GM12801 (cell line): Measurements from ENCODE around the gene RAB39A.

ENCODE experiments used
- TF ChIP-seq, protein P1 (sequence below): IDR thresholded peaks from one replicate; pipeline ENCODE4 v1.5.1; 2011; ENCODE audit warnings: control low read depth; ENCODE audit not compliant: insufficient read length; ENCODE audit errors: extremely low read depth

RAB39A gene, protein sequence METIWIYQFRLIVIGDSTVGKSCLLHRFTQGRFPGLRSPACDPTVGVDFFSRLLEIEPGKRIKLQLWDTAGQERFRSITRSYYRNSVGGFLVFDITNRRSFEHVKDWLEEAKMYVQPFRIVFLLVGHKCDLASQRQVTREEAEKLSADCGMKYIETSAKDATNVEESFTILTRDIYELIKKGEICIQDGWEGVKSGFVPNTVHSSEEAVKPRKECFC

GRCh38 chr11:107928046-107928766, at the start of gene RAB39A:
RAB39A (plus strand) TSS chr11:107928448; CDS start chr11:107928569, 121 bp downstream.
- TF ChIP-seq, protein P1, sequence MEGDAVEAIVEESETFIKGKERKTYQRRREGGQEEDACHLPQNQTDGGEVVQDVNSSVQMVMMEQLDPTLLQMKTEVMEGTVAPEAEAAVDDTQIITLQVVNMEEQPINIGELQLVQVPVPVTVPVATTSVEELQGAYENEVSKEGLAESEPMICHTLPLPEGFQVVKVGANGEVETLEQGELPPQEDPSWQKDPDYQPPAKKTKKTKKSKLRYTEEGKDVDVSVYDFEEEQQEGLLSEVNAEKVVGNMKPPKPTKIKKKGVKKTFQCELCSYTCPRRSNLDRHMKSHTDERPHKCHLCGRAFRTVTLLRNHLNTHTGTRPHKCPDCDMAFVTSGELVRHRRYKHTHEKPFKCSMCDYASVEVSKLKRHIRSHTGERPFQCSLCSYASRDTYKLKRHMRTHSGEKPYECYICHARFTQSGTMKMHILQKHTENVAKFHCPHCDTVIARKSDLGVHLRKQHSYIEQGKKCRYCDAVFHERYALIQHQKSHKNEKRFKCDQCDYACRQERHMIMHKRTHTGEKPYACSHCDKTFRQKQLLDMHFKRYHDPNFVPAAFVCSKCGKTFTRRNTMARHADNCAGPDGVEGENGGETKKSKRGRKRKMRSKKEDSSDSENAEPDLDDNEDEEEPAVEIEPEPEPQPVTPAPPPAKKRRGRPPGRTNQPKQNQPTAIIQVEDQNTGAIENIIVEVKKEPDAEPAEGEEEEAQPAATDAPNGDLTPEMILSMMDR = no peak

DNA sequence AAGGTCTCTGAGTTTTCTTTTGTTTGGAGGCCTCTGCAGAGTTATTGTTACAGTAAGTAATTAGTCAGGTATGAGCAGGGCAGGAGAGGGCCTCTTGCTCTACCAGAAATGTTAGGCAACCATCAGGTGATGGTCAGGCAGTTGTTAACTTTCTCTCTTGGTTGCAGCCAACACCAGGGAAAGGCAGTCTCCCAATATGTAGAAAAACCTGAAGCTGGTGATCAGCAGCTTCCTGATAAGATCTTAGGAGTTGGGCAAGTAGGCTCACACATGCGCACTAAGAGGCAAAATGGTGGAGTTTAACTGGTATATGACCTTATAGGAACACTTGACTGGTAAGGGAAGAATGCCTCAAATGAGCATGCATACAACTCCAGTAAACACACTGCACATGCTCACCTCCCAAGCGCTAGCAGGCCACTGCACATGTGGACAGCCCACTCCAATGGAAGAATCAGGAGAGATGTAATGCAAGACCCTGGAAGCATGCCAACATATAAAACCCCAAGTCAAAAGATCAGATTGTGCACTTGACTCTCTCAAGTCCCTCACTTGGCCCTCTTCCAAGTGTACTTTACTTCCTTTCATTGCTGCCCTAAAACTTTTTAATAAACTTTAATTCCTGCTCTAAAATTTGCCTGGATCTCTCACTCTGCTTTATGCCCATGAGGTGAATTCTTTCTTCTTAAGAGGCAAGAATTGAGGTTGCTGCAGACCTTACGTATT, 46.0 kb upstream of the RAB39A start:
- TF ChIP-seq, protein P1 = no peak

GRCh38 chr11:107898270-107898669, 30.0 kb upstream of the RAB39A start:
- TF ChIP-seq, protein P1 = no peak

GRCh38 chr11:107908211-107908610, 20.0 kb upstream of the RAB39A start:
- TF ChIP-seq, protein P1 = no peak

DNA sequence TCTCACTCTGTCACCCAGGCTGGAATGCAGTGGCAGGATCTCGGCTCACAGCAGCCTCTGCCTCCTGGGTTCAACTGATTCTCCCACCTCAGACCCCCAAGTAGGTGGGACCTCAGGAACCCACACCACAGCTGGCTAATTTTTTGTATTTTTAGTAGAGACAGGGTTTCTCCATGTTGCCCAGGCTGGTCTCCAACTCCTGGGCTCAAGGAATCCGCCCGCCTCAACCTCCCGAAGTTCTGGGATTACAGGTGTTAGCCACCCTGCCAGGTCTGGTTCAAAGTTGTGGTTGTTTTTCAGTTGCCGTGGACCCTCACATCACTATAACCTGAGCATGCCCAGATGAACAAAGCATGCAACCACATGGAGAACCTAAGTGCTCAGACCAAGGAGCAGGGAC, 13.0 kb upstream of the RAB39A start:
- TF ChIP-seq, protein P1 = no peak

GRCh38 chr11:107916671-107917241, 11.5 kb upstream of the RAB39A start:
- TF ChIP-seq, protein P1 = no peak

GRCh38 chr11:107921997-107922396, 6.3 kb upstream of the RAB39A start:
- TF ChIP-seq, protein P1 = no peak
